Stimulated activated naive B cell treated with anti-CD40 and anti-IgM and Interleukin-4, amounts not matched to agents 10 μg/mL and 1 μg/mL and 100 μg/mL, for 72 hours (primary cell): Measurements from ENCODE around the gene HOXD4.
A peak's percentile ranks its signal among the peaks of the same experiment; 100 is the strongest.

Source experiments
- ATAC-seq, 2 donors: fragments of 150-1000 bp; cut with Tn5 transposase; replicated peaks; 2 replicates each; pipeline ENCODE4 v1.10.0; 2021; ENCODE audit warnings: moderate library complexity in 1 of 2
- DNase-seq: peaks from one replicate; pipeline ENCODE4 v3.0.0; 2021
- H3K27ac Mint-ChIP-seq: one replicate; pipeline ENCODE4 v1.8.0; 2022; ENCODE audit warnings: mild to moderate bottlenecking, mixed read lengths
- H3K27me3 Mint-ChIP-seq, 2 donors: one replicate each; pipeline ENCODE4 v1.8.0; 2022; ENCODE audit warnings: mixed read lengths in 2 of 2
- H3K36me3 Mint-ChIP-seq, 2 donors: one replicate each; pipeline ENCODE4 v1.8.0; 2022; ENCODE audit warnings: mixed read lengths in 2 of 2, mild to moderate bottlenecking in 1 of 2
- H3K4me1 Mint-ChIP-seq, 2 donors: one replicate each; pipeline ENCODE4 v1.8.0; 2022; ENCODE audit warnings: mixed read lengths in 2 of 2, mild to moderate bottlenecking in 1 of 2
- H3K4me3 Mint-ChIP-seq, 2 donors: one replicate each; pipeline ENCODE4 v1.8.0; 2022; ENCODE audit warnings: mild to moderate bottlenecking in 2 of 2, mixed read lengths in 2 of 2, moderate library complexity in 1 of 2
- H3K9me3 Mint-ChIP-seq, 2 donors: one replicate each; pipeline ENCODE4 v1.8.0; 2022; ENCODE audit warnings: mixed read lengths in 2 of 2, mild to moderate bottlenecking in 1 of 2

The HOXD4 gene

DNA sequence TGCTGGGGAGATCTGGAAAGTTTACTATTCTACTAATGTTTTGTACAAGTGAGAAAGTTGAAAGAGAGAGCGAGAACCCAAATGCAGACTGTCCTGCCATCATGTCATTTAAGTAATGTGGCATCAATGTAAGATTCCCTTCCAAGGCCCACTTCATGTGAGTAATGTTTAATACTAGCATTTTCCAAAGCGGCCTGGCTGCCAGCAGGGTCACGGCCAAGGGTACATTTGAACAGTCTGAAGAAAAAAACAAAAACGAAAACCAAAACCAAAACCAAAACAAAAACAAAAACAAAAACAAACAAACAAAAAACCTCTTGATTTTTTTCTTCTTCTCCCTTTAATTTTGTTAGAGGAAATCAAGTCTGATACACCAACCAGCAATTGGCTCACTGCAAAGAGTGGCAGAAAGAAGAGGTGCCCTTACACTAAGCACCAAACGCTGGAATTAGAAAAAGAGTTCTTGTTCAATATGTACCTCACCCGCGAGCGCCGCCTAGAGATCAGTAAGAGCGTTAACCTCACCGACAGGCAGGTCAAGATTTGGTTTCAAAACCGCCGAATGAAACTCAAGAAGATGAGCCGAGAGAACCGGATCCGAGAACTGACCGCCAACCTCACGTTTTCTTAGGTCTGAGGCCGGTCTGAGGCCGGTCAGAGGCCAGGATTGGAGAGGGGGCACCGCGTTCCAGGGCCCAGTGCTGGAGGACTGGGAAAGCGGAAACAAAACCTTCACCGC is 32.6 kb upstream of the HOXD4 start:
- Mint-ChIP-seq H3K9me3 (peaks cover 0 to 2% of the 10 kb centered on the region in 2 donors), H3K36me3 (peaks cover 0 to 4% of the 10 kb centered on the region in 2 donors), H3K4me1 (peaks cover 8 to 14% of the 10 kb centered on the region in 2 donors), H3K27ac (no peak overlapping the region), H3K27me3 (peaks cover 69 to 82% of the 10 kb centered on the region in 2 donors), H3K4me3 (peak overlapping the region in 1 of 2 donors; percentile 29)
- ATAC-seq (no peak), DNase-seq (no peak)

DNA sequence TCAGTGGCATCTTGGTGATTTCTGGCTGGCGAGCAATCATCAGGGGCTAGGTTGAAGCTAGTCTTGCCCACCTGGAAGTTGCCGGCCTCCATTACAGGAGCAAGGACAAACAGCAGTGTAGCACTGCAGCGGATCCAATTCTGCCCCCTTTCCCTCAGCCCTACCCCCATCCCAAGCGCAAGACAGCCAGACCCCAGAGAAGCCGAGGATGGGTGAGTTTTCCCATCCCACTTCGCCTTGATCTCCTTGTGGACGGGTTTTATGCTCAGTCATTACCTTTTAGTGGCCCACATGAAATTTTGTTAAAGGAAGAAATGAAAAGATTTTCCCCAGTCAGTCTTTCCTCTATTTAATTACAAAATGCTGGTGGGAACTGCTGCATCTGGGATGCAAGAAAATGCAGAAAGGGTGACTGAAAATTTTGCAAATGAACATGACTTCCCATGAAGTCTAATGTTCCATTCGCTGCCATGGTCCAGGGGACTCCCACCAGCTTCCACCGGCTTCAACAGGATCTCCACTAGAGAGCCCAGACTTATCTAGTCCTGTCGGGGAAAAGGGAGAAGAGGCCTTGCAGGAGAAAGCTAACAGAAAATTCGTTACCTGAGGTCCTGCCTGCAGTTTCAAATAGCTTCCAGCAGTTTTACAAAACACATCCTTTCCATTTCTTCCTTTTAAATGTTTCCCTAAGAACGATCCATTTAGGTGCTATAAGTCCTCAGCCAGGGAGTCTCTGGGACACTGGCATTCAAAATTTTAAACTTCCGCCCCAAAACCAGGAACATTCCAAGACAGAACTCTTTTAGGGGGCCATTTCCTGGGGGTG is 30.8 kb upstream of the HOXD4 start:
- DNase-seq (no peak), ATAC-seq (no peak)
- Mint-ChIP-seq H3K27me3 (peaks cover 78 to 86% of the 10 kb centered on the region in 2 donors), H3K27ac (peak overlapping the region; percentile 51), H3K36me3 (peaks cover 0 to 4% of the 10 kb centered on the region in 2 donors), H3K4me1 (peaks cover 12 to 22% of the 10 kb centered on the region in 2 donors), H3K9me3 (peaks cover 0 to 2% of the 10 kb centered on the region in 2 donors), H3K4me3 (no peak overlapping the region)

DNA sequence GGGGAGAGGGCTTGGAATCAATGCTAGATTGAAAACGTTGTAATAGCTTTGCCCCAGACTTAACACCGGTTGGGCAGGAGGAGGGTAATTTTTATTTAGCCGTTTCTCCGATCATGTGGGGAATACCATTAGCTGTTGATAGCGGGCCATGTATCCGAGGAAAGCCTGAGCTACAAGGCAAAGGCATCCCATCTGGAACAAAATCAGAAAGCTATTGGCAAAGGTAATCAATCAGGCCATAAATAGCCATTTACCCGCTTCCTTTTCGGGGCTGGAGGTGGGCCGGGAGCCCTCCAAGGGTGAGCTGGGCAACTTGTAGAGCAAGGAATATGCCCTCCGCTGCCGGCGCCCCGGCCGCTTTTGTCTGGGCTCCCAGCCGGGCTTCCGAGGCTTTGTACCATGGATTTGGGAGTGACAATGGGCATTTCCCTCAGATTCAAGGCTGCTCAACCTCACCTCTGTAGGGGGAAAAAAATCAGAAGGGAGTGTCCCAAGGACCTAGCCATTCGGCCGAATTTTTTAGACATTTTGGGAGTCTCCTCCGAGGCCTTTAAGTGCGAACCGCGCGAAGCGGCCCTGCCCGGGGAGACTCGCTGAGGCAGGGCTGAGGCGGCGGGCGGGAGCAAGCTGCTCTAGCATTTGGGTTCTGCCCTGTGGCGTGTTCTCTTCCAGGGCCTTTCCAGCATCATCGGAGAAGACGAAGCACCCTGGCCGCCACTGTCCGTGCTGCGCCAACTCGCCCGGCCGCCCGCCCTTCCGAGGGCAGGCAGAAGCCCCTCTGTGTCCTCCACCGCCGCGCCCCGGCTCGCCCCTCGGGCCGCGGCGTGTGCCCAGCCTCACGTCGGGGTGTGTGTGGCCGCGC is 29.9 kb upstream of the HOXD4 start:
- Mint-ChIP-seq H3K9me3 (peaks cover 0 to 2% of the 10 kb centered on the region in 2 donors), H3K4me3 (peak overlapping the region in 1 of 2 donors; percentile 14), H3K4me1 (peaks cover 10 to 19% of the 10 kb centered on the region in 2 donors), H3K36me3 (peaks cover 0 to 2% of the 10 kb centered on the region in 2 donors), H3K27me3 (peaks cover 77 to 84% of the 10 kb centered on the region in 2 donors), H3K27ac (peak overlapping the region; percentile 51)
- ATAC-seq (no peak), DNase-seq (no peak)

DNA sequence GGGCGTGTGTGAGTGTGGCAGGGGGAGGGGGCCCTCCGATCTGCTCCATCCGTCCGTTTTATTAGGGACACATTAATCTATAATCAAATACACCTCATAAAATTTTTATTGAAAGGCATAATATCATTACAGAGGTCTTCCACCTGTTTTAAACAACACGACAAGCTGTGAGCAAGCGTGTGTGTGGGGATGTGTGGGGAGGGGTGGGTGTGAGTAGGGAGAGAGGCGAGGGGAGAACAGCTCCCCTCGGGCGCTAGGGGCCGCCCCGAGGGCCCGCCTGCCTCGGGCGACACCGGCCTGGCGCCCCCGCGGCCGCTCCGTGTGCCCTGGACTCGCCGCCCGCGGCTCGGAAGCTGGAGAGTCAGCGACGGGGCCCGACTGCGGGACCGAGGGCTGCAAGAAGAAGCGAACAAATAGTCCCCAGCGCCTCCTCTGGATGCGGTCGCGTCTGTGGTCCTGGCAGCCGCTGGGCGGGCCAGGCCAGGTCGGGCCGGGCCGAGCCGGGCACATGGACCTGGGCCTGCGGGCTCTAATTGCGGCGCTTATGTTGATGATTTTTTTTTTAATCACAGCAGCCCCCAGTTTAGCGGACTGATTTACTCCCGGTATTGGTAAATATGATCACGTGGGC is 29.2 kb upstream of the HOXD4 start:
- no peak for DNase-seq
- ATAC-seq: no peak
- Mint-ChIP-seq H3K27ac (peak overlapping the region; percentile 76), H3K4me1 (peaks cover 10 to 15% of the 10 kb centered on the region in 2 donors), H3K27me3 (peaks cover 76 to 77% of the 10 kb centered on the region in 2 donors), H3K36me3 (peaks cover 0 to 2% of the 10 kb centered on the region in 2 donors), H3K9me3 (no peaks in the 10 kb centered on the region), H3K4me3 (peak overlapping the region; percentile 67 to 70)

DNA sequence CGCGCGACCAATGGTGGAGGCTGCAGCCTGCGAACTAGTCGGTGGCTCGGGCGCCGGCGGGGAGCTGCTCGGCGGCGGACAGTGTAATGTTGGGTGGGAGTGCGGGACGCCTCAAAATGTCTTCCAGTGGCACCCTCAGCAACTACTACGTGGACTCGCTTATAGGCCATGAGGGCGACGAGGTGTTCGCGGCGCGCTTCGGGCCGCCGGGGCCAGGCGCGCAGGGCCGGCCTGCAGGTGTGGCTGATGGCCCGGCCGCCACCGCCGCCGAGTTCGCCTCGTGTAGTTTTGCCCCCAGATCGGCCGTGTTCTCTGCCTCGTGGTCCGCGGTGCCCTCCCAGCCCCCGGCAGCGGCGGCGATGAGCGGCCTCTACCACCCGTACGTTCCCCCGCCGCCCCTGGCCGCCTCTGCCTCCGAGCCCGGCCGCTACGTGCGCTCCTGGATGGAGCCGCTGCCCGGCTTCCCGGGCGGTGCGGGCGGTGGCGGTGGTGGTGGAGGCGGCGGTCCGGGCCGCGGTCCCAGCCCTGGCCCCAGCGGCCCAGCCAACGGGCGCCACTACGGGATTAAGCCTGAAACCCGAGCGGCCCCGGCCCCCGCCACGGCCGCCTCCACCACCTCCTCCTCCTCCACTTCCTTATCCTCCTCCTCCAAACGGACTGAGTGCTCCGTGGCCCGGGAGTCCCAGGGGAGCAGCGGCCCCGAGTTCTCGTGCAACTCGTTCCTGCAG is 28.5 kb upstream of the HOXD4 start, which contains the start of gene HOXD9:
Gene HOXD9, plus strand, starts transcription at position 37 of the 728 bp plus-strand sequence. Its CDS starts 50 bp downstream, at position 87.
- Mint-ChIP-seq H3K27me3 (peaks cover 74 to 76% of the 10 kb centered on the region in 2 donors), H3K4me1 (peaks cover 10 to 16% of the 10 kb centered on the region in 2 donors), H3K4me3 (peak within 1 kb of the TSS; percentile 67 to 70), H3K36me3 (peaks cover 0 to 2% of the 10 kb centered on the region in 2 donors), H3K27ac (peak within 1 kb of the TSS; percentile 76), H3K9me3 (no peaks in the 10 kb centered on the region)
- ATAC-seq (no peak), DNase-seq (no peak)

DNA sequence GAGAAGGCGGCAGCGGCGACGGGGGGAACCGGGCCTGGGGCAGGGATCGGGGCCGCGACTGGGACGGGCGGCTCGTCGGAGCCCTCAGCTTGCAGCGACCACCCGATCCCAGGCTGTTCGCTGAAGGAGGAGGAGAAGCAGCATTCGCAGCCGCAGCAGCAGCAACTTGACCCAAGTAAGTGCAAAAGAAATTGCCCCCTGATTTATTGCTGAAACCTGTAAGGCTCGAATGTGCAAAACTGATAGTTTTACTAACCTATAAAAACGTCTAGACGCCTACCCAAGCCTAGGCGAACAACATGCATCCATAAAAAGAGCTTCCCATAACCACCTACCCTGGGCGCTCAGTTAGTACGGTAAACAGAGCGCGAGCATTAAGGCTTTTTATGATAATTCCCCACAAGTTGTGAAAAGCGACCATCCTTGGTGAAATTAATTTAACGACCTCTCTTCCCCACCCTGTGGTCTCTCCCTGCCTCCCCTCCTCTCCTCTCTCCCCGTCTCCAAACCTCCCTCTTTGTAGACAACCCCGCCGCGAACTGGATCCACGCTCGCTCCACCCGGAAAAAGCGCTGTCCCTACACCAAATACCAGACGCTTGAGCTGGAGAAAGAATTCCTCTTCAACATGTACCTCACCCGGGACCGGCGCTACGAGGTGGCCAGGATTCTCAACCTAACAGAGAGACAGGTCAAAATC is 27.8 kb upstream of the HOXD4 start:
- ATAC-seq (no peak), DNase-seq (no peak)
- H3K4me3 Mint-ChIP-seq: peak overlapping the region; percentile 27 to 54
- peaks cover 74 to 76% of the 10 kb centered on the region in 2 donors for H3K27me3 Mint-ChIP-seq
- peak overlapping the region; percentile 11 for H3K27ac Mint-ChIP-seq
- H3K4me1 Mint-ChIP-seq: peaks cover 13 to 23% of the 10 kb centered on the region in 2 donors
- no peaks in the 10 kb centered on the region for H3K9me3 Mint-ChIP-seq
- peaks cover 0 to 2% of the 10 kb centered on the region in 2 donors for H3K36me3 Mint-ChIP-seq

DNA sequence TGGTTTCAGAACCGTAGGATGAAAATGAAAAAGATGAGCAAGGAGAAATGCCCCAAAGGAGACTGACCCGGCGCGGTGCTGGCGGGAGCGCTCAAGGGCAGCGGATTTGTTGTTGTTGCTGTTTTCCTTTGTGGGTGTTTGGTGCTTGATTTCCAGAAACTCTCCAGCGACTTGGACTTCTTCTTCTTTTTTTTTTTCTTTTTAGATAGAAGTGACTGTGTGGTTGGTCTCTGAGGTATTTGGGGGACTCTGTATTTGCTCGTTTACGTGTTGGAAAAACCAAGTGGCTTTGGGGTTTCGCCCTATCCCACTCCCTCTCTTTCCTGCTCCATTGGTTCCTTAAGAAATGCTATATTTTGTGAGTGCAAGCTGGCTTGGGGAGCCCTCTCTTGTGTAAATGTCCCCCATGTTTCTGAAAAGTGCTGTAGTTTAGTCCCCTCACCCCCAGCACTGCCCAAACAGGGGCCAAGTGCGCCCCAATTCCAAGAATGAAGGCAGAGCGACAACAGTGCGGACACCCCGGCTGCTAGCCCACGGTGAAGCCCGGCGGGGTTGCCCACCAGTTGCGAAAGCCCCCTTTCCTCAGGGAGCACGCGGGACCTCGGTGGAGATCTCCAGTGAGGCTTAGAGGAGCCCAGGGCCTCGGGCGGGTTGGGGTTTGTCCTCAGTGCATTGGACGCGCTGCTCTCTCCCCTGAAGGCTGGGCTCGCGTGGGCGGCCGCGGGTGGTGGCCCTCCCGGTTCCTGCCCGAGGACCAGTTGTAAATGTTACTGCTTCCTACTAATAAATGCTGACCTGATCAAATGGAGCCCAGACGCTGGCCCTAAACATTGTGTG is 27.0 kb upstream of the HOXD4 start:
- Mint-ChIP-seq H3K36me3 (peaks cover 2 to 3% of the 10 kb centered on the region in 2 donors), H3K27ac (peak overlapping the region; percentile 70), H3K4me3 (peak overlapping the region in 1 of 2 donors; percentile 27), H3K9me3 (no peaks in the 10 kb centered on the region), H3K4me1 (peaks cover 13 to 31% of the 10 kb centered on the region in 2 donors), H3K27me3 (peaks cover 74 to 75% of the 10 kb centered on the region in 2 donors)
- ATAC-seq (no peak), DNase-seq (no peak)

DNA sequence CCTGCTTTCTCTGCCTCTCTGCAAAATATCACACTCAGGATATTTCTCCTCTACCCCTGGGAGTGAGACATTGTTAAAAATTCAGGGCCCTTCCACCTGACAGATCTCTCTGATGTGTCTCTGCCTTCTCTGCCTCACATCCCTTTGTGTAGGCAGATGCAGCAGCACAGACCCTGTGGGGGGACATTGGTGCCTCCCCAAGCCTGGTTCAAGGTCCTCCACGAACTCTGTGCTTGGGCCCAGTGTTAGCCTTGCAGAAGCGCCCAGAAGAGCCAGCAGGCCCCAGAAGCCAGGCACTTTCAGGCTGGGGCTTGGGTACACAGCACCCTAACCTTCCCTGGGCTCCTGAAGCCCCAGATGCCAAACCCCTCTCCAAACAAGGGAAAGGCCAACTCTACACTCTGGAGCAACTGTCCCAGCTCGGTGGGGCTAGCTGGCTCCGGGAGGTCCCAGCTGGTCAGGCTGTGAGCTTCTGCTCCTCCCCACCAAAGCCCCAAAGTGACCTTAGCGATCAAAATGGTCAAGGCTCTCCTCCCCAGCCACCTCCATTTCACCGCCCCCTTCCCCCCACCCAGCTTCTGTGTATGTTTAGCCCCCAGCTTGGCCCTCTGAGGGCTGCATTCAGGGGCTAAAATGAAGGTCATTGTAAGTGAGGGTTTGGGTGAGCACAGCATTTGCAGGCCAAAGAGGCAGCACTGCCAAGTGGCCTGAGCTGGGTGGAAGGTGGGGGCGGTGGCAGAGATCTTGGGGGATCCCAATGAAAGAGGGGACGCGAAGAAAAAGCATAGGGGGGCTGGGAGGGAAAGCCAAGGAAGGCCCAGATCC is 26.2 kb upstream of the HOXD4 start:
- Mint-ChIP-seq H3K4me3 (no peak overlapping the region), H3K9me3 (no peaks in the 10 kb centered on the region), H3K27ac (peak overlapping the region; percentile 70), H3K27me3 (peaks cover 67 to 68% of the 10 kb centered on the region in 2 donors), H3K36me3 (peaks cover 2 to 3% of the 10 kb centered on the region in 2 donors), H3K4me1 (peaks cover 13 to 32% of the 10 kb centered on the region in 2 donors)
- DNase-seq (no peak), ATAC-seq (no peak)

DNA sequence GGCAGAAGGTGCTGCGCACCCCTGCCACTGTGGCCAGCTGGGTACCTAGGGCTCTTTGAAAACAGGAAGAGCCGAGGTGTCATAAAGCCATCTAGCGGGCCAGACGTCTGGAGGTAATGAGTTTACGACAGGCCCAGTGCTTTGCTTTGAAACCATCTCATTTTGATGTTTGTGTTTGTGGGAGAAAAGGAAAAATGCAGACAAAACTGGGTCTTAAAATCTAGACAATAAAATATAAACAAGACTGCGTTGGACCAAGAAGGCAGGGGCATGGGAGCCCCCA is 25.6 kb upstream of the HOXD4 start:
- Mint-ChIP-seq H3K36me3 (peaks cover 2 to 3% of the 10 kb centered on the region in 2 donors), H3K4me3 (no peak overlapping the region), H3K9me3 (no peaks in the 10 kb centered on the region), H3K27ac (peak overlapping the region; percentile 7), H3K4me1 (peaks cover 13 to 36% of the 10 kb centered on the region in 2 donors), H3K27me3 (peaks cover 63 to 65% of the 10 kb centered on the region in 2 donors)
- DNase-seq (no peak), ATAC-seq (no peak)

DNA sequence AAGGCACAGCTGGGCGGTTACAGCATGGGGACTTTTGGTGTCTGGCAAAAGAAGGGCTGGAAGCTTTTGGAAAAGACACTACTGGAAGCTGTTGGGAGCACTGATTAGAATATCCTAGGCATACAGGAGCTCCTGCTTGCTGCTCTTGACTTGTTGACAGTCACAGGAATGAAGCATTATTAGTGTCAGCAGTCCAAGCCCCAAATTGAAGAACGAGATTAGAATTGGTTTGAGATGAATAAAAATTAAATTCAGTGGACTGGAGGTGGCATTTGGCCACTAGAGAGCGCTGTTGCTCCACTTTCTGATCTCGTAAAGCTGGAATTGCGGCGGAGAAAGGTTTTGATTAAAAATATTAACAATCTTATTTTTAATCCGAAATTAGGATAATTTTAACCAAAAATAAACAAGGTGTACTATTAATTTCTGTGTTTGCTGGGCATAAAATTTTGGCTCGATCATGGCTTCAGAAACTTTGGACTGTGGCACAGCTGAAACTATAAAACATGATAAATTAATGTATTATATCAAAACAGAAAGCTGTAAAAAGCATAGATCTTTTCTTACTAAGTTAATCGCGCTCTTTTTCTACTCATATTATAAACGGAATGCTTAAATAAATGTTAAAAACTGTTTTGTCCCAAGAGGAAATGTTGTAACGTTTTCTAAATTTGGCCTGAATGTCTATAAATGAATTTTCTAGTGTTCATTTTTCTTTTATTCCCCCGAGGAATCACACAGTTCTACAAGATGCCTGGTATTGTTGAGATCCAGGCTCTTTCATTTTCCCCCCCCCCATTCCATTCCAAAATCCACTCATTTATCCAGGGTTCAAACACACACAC is 24.2 kb upstream of the HOXD4 start:
- Mint-ChIP-seq H3K27me3 (peaks cover 63 to 66% of the 10 kb centered on the region in 2 donors), H3K9me3 (no peaks in the 10 kb centered on the region), H3K4me3 (no peak overlapping the region), H3K36me3 (peaks cover 0 to 3% of the 10 kb centered on the region in 2 donors), H3K27ac (peak overlapping the region; percentile 51), H3K4me1 (peaks cover 18 to 44% of the 10 kb centered on the region in 2 donors)
- DNase-seq (no peak), ATAC-seq (no peak)

DNA sequence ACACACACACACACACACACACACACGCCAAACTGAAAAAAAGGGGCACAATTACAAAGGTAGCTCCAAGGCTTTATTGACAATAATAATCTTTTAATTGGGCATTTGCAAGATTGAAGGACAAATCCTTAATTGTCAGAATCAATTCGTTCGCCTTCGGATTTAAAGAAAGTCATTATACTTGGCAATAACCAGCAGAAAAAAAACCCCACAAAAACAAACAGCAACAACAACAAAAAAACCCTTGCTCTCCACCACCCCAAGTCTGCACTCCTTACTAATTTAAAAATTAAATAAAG is 23.6 kb upstream of the HOXD4 start:
- H3K9me3 Mint-ChIP-seq: no peaks in the 10 kb centered on the region
- DNase-seq: no peak
- peak overlapping the region; percentile 88 for H3K27ac Mint-ChIP-seq
- no peak for ATAC-seq
- H3K4me3 Mint-ChIP-seq: no peak overlapping the region
- peaks cover 20 to 45% of the 10 kb centered on the region in 2 donors for H3K4me1 Mint-ChIP-seq
- peaks cover 67 to 71% of the 10 kb centered on the region in 2 donors for H3K27me3 Mint-ChIP-seq
- peaks cover 1 to 6% of the 10 kb centered on the region in 2 donors for H3K36me3 Mint-ChIP-seq
